ENCODE measurements around the gene CACNA1D.

Gene CACNA1D

GRCh38 chr3:53525765-53526703 is 31.6 kb downstream of the CACNA1D start:
- no peak for DNase-seq (ENCODE audit: low read depth in 2 of 2, low spot score in 1 of 2)

- DNase-seq (ENCODE audit: low read depth in 2 of 2, low spot score in 1 of 2) = no peak
Observed at GRCh38 chr3:53526704-53527055, 32.3 kb downstream of the CACNA1D start.

DNA sequence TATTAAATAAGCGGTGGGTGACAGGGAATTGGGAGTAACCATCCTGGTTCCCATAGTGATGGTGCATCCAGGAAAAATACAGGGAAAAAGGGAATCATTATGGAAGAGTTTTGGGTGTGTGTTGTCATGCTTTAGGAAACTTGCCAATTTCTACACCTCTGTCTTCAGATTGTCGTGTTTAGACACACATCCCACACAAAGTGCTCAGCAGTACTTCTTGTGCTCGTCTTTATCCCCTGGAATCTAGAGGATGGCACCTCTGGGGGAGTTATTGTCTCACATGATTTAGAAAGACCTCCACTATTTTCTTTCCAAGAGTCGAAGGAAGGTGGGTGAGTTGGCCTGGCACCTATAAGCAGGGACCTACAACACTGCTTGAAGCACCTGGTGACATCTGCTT is 35.8 kb downstream of the CACNA1D start:
- no peak for DNase-seq (ENCODE audit: low read depth in 2 of 2, low spot score in 1 of 2)

DNA sequence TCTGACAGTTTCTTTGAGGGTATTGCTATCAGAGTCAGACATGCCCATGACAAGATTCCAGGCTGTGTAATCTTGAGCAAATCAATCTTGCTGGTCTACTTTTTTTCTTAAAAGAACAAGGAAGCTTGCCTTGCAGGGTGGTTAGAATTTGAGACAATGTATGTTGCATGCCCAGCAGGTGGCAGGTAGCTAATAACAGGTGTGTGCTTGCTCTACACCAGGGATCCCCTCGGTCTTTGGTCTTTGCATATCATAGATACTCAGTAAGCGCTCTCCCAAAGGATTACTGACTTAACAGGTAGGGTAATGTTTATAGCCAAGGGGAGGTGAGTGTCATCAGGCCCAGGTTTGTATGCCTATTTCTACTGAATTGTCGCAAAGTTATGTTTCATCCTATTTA is 37.3 kb downstream of the CACNA1D start:
- no peak for DNase-seq (ENCODE audit: low read depth in 2 of 2, low spot score in 1 of 2)

DNA sequence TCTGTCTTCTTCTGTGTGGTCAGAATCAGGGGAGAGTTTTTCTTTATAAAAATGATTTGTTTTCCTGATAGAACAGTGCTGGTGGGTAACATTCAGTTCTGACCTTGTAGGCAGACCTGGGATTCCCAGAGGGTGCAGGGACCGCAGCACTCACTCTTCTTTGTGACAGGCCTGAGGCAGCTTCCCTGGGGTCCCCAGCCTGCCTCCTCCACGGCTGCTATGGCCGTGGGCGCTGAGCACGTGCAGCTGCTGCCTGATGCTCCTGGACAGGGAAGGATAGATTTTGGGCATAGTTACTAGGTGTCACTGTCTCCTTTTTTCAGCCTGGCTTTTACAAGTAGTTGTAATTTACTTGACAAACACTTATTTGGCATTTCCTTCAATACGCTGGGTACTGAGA is 39.1 kb downstream of the CACNA1D start:
- DNase-seq (ENCODE audit: low read depth in 2 of 2, low spot score in 1 of 2) = no peak

GRCh38 chr3:53534216-53534615 is 39.8 kb downstream of the CACNA1D start:
- DNase-seq (ENCODE audit: low read depth in 2 of 2, low spot score in 1 of 2) = no peak

DNA sequence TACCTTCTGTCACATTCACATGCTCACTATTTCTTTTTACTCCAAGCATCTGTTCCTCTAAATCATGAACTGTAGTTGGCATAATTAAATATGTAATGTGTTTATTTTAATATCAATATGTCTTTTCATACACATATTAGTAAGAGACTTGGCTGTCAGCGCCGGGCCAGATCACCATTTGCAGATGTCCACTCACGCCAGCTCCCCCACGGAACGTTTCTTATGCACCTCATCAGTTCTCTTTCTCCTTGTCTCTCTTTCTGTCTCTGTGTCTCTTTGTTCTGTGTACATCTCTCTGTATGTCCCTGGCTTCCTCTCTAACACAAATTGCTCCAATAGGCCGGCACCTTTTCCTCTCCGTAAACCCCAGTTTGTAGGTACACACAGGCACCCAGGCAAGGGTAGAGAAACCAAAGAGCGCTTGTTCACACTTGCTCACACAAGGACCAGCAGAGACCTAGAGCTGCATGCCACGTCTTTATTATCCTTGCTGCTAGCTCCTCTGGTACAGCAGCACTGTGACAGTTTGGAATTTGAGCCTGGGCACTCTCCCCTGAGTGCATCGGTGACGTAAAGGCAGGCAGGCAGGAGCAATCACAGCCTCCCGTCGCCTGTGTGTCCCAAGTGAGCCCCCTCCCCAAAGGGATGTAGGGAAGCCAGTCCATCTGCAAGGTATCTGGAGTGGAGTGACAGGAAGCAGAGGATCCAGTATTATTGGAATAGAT is 40.4 kb downstream of the CACNA1D start:
- no peak for DNase-seq (ENCODE audit: low read depth in 2 of 2, low spot score in 1 of 2)

- no peak for DNase-seq (ENCODE audit: low read depth in 2 of 2, low spot score in 1 of 2)
Observed at GRCh38 chr3:53536282-53536681, 41.9 kb downstream of the CACNA1D start.

- DNase-seq (ENCODE audit: low read depth in 2 of 2, low spot score in 1 of 2) = no peak
Observed at GRCh38 chr3:53544357-53544756, 49.9 kb downstream of the CACNA1D start.

DNA sequence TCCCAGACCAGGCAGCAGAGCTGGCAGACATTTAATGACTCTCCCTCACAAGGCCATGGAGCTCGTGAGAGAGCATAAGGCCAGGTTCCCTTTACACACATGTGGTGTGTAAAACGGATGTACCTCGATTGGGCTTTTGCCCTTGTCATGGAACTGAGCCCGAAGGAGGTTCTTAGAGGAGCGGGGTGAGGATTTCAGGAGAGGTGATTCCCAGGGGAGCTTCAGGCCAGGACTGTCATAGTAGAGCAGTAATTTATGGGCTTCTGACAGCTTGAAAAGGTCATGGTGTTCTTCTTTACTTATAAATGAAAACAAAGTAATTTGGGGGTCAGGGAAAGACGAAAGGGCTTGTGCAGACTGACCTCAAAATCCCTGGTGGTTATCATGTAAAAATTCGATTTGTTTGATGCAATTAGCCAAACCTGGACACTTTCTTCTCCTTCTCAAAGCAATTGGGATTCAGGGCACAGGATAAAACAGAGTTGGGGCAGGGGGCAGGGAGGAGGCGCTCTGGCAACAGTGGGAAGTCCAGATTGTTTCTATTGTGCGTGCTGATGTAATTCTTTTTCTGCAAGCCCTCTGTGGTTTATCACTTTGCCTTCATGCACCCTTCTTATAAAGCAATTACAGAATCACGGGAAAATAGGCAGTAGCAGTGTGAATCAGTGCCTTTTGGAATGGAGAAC is 51.0 kb downstream of the CACNA1D start:
- no peak for DNase-seq (ENCODE audit: low read depth in 2 of 2, low spot score in 1 of 2)

GRCh38 chr3:53545996-53546359 is 51.6 kb downstream of the CACNA1D start:
- DNase-seq (ENCODE audit: low read depth in 2 of 2, low spot score in 1 of 2) = no peak

DNA sequence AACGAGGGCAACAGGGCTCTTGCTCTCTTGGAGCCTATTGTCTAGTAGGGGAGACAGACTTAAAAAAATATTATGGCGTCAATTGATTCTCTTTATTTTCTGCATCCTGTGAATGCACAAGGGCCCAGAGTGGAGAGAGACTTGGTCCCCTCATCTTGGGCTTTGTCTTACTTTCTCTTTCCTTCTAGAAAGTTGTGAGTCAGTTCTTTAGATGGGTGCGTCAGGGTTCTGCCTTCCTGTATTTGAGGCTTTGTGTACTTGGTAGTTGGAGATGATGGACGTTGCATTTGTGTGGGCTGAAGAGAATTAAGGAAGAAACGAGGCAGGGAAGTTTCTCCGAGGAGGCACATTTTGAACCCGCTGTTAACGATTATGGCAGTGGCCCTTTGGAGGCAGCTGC is 52.9 kb downstream of the CACNA1D start:
- no peak for DNase-seq (ENCODE audit: low read depth in 2 of 2, low spot score in 1 of 2)

DNA sequence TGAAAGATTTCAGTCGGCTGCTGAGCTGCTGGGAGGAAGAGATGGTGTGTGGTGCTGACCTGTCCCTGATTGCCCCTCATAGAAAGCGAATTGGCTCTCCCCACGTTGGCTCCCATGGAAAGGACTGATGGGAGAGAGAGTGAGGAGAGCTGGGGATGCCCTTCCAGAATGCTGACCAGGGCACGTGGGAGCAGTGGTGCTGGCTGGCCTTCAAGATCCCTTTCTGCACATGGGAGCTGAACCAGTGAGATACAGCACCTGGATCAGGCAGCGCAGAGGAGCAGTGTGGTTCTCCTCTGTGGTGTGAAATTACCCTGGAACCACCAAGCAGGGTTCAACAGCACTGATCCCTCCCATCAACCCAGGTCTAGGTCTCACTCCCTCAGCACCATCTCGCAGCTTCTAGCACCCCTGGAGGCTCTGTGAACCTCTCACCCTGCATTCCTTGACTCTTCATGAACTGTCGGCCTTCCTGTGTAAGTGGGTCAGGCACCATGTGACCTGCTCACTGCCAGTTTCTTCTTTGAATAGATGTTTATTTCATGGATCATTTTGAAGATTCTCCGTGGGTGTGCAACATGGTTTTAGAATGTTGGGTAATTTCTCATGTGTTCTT is 55.7 kb downstream of the CACNA1D start:
- no peak for DNase-seq (ENCODE audit: low read depth in 2 of 2, low spot score in 1 of 2)

GRCh38 chr3:53551324-53551723 is 56.9 kb downstream of the CACNA1D start:
- no peak for DNase-seq (ENCODE audit: low read depth in 2 of 2, low spot score in 1 of 2)

- DNase-seq (ENCODE audit: low read depth in 2 of 2, low spot score in 1 of 2) = no peak
Observed at GRCh38 chr3:53552730-53553129, 58.3 kb downstream of the CACNA1D start.

DNA sequence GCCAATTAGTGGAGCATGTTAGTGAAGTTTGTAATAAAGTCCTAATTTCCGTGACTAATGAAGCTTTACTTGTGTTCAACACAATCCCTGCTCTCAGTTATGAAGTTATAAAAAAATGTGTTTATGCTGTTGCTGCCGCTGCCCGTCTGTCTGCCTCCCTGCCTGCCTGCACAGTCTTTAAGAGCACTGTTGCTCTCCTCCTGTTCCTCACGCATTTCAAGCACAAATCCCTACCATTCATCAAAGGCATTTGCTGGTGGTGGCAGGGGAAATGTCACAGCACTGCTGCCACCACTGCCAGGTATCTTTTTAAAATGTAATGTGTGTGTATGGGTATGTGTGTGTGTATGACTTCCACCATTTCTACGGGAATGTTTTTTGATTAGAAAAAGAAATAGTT is 58.8 kb downstream of the CACNA1D start:
- DNase-seq (ENCODE audit: low read depth in 2 of 2, low spot score in 1 of 2) = no peak

DNA sequence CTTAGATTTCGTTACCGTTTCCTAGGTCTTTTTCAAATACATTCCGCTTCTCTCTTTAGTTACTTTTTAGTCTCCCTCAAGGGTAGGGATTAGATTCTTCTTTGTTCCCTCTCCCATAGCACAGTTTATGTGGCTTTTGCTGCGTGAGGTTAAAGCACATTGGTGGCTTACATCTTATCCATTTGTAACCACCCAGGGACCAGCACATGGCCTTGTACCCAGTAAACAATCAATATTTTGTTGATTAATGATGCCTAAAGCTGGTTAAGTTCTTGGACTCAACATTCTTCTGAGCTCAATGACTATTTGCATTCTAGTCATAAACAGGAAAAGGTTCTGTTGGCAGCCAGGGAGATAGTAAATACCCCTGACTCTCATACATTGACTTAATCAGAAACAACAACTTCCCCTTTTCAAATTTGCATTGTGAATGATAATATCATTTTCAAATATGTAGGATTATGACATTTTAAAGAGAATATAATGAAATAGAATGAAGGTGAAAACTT is 60.2 kb downstream of the CACNA1D start:
- DNase-seq (ENCODE audit: low read depth in 2 of 2, low spot score in 1 of 2) = no peak

- DNase-seq (ENCODE audit: low read depth in 2 of 2, low spot score in 1 of 2) = no peak
Observed at GRCh38 chr3:53555068-53555588, 60.7 kb downstream of the CACNA1D start.

GRCh38 chr3:53566461-53567145 is 72.2 kb downstream of the CACNA1D start:
- no peak for DNase-seq (ENCODE audit: low read depth in 2 of 2, low spot score in 1 of 2)

DNA sequence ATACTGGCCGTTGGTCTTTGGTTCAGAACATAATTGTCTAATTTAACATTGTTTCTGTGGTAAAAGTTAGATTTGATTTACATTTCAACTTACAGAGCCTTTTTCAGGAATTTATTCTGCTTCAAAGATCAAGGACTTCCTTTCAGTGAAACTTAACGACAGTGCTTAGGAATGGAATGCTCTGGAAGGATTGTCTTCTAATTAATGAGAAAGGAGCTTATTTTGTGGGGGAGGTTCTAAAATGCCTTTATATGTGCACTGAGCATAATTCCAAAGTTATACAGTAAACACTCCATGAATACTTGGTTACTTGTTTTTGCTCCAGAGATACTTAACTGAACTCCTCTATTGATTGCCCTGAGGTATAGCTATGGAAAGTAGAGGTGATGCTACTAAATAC is 75.7 kb downstream of the CACNA1D start:
- no peak for DNase-seq (ENCODE audit: low read depth in 2 of 2, low spot score in 1 of 2)

GRCh38 chr3:53570709-53571108 is 76.3 kb downstream of the CACNA1D start:
- no peak for DNase-seq (ENCODE audit: low read depth in 2 of 2, low spot score in 1 of 2)

Measured in stimulated activated CD8-positive, alpha-beta memory T cell treated with anti-CD3 and anti-CD28 coated beads, Interleukin-4, amount 100 ng/mL, for 4 hours (primary cell).